HTERT RPE-1 (cell line): ENCODE measurements around the gene PPIP5K1.

Source experiments
- in situ Hi-C: fragments of 300-500 bp; cut with MboI; formaldehyde crosslinking; loops from 4 replicates; pipeline ENCODE4 v1.14.3; 2020; ENCODE audit warnings: low sequenced_read_pairs

Gene PPIP5K1

DNA sequence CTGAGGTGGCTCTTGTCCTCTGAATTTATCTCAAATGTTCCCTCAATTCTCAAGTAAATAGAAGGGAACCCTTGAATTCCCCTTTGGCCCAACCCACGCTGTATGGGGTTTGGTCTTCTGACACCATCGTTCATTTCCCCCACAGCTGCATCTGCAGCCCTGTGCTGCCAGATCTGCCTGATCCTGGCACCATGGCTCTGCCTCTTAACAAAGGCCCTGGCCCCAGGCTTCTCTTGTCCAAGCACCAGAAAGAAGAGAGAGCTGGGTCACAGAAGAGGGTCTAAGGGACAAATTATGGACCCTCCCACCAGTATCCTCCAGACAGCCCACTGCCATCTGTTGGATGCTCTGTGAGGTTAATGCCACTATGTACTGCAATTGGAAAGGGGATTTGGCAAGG, 70.8 kb downstream of the PPIP5K1 start:
- in situ Hi-C loops = no loop called here

DNA sequence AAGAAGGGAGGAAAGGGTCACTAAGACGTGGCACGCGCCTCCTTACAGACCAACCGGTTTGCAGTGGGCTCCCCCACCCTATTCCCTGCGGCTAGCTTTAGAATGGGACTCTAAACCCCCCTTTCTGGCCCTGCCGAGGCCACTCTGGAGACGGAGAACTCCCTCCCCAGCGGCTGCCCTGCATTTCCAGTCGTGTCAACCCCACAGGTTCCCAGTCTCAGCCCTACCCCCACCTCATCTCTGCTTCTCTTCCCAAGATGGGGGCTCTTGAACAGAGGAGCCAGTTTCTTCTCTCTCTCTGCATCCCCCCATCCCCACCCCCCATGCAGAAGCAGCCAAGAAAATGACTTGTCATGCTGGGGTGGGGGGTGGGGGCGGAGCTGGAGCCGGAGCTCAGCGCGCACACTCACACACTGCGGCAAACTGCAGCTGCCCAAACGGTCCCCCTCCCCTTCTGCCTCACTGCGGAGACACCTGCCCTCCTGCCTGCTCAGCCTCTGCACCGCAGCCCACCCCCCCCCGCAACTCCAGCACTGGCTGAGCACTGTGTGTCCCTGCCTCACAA, 71.7 kb downstream of the PPIP5K1 start:
- in situ Hi-C loops = no loop called here

DNA sequence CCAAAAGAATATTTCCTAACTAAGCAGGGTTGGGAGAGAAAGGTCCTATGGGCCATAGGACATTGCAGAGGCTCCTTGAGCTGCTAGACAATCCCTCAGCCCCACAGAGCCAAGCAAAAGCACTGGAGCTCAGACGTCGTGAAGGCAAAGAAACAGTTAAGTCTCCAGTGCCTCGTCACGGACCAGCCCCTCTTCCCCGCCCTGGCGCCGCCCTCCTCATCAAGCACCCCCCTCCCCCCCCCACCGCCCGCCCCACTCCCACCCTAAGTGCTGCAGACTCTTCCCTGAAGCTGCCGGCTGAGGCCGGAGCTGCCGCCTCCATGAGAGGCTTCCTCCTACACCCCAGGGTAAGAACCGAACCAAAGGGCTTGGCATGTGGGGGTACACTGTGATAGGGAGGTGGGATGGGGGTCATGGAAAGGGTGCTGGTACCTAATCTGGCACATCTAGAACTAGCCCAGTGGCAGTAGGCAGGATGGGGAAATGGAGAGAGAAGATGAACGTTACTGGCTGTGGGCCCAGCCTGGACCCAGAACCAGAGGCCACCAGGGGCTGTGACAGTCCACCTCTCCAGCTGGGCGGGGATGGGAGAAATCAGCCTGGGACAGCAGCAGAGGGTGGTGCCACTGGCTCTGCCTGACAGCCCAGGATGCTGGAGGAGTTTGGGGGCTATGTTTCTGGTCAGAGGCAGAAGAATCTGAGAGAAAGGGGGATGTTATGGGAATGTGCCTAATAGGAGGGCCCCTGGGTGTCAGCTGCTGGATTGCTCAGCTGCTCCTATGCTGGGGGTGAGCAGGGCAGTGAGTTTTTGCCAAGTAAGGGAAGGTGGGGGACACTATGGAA, 72.4 kb downstream of the PPIP5K1 start, which contains the start of gene MAP1A:
TSS of gene MAP1A (plus strand) at position 255 of the 843 bp plus-strand sequence. CDS start 3,866 bp downstream, outside the sequence.
- in situ Hi-C loops = no loop called here

DNA sequence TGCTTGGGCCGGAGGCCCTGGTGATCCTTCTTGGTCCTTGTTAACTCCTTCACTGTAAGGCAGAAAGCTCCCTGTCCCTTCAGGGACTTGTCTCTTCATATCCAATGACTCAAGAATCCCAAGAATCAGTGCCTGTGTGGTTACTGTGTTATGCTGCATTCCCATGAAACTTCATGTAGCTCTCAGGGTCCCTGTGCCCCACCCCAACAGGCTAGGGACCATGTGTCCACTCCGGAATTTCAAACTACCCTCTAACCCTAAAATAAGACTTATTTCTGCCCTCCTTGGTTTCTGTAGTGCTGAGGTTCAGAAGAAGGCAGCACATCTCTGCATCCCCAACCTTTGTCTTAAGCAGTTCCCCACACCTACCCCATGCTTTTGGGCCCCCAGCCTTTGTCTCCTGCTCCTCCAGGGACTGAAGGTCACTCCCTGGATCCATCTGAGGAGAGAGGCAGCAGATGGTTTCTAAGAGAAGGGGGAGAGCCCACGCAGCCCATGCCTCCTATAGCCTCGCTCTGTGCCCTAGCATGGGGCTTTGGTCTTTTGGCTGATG, 73.1 kb downstream of the PPIP5K1 start:
- in situ Hi-C loops = no loop called here

DNA sequence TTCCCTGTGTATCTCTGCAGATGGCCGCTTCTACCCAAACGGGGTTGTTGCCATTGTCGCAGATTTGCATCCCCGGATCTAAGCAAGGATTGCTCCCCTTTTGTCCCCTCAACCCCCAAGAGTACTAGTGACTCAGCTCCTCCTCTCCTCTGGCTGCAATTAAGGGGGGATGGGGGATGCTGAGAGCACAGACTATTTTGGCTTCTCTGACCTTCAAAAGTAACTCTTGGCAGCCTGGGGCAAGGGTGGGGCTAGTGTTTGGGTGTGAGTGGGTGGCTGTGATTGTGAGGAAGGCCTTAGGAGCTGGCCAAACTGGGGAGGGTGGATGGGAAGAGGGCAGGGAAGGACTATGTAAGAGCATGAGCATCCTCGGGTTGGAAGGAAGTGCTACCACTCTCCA, 73.8 kb downstream of the PPIP5K1 start:
- in situ Hi-C loops = no loop called here

DNA sequence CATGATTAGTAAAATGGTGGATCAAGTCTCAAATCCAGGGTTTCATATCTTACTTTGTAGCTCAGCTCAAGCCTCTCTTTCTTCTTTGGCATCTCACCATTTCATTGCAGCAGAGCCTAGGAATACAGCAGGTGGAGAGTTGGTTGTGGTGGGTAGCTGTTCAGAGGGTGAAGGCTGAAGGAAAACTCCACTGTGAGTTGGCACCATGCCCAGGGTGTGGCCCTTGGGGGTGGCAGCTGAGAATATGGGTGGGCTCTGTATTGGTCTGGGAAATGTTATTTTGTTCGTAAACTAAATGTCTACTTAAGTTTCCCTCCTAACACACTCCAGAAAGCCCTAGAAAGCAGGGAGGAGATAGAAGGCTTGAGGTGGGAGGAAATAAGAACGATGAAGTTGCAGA, 74.3 kb downstream of the PPIP5K1 start:
- in situ Hi-C loops = no loop called here

DNA sequence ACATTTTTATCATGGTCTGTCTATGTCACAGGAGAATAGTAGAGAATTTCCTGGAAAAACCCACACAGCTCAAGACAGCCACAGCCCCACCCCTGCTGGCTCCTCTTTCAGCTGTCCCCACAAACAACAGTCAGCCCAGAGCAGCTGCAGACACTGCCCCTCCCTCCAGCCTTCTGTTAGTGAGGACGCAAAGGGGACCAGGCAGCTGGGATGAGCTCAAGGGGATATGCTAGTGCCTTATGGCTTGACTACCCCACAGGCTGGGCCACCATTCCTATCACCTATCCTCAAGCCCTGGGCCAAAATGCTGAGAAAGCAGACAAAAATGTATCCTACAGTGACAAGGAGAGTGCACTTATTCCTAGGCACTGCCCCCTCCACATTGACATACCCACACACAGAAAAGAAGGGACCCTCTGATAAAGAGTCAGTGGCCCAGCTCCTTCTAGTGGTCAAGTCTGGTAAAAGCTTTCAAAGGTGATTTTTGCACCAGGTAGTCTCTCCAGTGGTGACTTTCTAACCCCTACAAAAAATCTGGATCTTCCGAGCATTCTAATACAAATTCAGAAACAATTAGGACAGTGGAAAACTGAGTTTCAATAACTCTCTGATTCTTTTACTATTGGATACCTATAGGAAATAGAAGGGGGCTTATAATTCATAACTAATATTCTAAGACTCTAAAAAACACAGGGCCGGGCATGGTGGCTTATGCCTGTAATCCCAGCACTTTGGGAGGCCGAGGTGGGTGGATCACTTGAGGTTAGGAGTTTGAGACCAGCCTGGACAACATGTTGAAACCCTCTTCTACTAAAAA, 75.6 kb downstream of the PPIP5K1 start:
- in situ Hi-C loops = no loop called here

DNA sequence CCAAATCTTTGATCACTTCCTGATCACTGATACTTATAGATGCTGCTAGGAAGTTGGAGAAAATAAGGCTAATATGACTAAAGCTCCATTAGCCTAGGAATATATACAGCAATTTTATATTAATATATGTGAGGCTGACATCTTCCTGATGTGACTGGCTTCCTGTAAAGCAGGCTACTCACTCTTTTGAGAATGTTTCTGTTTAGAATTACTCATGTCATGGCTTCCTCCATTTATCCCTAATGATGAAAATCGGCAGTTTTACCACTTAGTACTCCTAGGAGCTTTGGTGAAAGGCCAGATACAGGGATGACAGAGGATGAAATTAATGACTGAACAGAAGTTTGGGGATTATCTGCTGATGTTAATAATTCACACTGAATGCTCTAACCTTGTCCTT, 76.5 kb downstream of the PPIP5K1 start:
- in situ Hi-C loops = no loop called here

DNA sequence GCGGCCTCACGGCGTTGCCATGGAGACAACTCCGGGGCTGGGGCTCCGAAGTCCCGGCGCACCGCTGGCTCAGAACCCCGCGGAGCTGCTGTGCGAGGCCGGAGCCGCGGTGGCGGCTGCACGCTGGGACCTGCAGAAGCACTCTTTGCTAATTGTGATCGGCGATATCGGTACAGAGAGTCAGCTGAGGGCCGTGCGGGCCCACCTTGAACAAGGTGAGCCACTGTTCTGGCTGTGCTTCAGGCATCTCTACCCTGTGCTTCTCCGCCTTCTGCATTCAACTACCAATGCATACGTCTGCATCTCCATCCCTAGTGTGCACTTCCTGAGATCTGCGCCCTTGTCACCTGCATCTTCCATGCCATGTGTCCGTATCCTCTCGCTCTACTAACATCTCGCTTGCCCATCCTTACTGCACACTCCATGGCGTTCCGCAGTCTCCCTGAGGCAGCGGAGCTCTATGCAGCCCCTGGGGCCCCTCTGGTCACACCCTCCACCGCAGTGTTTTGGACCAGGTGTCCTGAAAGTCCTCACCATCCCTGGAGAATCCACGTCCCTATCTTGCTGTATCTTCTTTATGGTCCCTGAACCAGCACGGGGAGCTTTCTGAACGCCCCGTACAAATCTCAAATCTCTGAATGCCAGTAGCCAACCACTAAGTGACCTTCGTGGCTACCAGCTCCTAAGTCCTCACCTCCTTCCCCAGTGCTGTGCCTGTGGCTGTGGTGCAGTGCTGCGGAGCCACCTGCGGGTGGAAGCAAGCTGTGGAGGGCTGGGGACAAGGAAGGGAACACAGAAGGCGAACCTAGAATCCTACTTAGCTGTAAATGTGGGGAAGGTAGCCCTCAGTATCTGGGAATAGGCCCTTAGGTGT, 78.8 kb downstream of the PPIP5K1 start:
- in situ Hi-C loops = no loop called here

DNA sequence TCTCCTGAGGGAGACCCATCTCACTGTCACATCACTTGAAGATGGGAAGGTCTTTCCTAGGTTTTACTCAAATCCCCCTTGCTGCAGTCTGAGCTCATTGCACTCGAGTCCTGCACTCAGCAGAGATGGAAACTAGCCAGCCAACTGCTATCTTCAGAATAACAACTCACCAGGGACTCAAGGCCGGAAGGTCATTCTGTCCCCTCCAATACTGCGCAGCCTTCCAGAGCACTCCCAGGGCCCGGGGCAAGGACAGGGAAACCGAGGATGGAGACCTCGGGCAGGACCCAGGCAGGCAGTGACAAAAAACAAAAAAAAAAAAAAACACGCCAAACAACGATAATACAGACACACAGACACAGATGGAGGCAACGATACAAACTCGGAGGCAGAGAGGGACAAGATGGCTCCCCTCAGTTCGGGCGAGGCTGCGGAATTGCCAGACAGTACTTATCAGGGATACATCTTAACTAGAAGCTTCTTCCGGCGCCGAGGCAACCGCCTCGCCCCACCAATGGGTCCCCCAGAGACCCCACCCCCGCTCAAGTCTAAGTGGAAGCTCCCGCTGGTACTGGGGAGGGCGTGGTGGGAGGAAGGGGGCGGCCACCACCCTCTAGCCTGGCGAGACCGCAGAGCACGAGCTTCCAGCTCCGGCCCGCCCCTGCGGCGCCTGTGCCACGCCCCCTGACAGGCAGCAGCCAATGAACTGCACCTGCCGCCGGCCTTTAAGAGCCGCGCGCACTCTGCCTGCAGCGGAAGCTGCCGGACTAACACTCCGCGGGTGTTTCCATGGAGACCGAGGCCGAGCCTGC, 79.6 kb downstream of the PPIP5K1 start:
- in situ Hi-C loops = no loop called here

DNA sequence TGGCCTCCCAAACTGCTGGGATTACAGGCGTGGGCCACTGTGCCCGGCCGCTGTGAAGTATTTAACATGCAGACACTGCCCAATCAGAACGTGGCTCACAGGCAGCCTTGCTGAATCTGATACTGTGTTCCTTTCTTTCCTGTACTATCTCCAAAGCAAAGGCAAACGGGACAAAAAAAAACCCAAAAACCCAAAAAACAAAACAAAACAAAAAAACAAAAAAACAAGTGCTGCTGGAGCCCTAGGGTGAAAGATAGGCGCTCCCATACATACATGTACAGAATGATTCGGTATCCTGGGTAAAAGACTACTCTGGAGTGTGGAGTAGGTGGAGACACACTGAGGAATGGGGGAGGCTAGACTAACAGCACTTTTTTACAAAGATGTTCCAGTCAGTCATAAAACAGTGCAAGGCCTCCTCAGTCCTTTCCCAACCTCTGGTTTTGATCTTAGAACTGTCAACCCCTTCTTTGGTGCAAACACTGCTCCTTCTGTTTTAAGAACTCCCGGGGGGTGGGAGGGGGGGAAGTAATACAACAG, 80.3 kb downstream of the PPIP5K1 start:
- in situ Hi-C loops = no loop called here

DNA sequence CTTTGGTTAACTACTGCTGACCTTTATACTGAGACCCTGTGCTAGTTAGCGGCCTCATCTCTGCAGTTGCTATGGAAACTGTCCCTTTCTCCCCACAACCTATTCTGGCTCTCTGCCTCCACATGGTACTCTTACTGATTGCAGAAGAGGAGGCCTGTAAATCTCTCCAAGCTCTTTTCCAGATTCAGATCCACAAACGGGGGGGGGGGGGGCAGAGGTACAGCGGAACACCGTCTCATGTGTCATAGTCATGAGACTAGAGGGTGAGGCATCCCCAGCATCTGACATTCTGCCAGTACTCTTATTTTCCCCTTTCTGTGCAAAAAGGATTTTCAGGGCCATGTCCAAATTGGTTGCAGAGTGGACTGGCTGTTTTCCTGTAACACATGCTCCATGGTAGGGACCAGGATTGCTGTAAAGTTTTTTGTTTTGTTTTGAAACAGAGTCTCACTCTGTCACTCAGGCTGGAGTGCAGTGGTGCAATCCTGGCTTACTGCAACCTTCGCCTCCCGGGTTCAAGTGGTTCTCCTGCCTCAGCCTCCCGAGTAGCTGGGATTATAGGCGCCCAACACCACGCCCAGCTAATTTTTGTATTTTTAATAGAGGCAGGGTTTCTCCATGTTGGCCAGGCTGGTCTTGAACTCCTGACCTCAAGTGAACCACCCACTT, 80.9 kb downstream of the PPIP5K1 start:
- in situ Hi-C loops = no loop called here

DNA sequence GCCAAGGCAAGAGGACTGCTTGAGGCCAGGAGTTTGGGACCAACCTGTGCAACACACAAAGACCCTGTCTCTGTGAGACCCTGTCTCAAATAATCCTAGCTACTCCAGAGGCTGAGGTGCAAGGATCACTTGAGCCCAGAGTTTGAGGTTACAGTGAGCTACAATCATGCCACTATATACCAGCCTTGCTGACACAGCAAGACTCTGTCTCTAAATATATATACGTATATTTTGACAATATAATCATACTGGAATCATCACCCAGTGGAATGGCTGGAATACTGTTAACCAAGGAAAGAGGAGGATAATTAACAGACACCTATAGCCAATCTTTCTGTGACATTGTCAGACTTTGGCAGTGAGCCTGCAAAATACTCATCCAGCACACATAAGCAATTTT, 81.6 kb downstream of the PPIP5K1 start:
- in situ Hi-C loops = no loop called here

DNA sequence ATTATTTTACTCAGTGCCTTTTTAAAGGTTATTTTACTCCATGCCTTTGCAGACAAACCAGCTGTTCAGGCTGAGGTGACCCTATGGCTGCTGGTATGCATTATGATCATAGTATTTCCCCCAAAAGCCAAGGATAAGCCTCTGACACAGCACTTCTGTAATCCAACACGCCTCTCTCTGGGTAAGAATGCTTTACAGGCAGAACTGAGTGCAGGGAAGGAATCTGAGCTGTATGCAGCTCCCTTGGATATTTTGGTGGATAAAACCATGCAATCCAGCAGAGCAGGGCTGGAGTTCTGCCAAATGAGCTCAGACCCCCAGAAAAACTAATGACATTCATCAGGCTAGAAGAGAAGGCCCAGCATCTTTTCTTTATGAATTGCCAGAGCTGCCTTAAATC, 84.3 kb downstream of the PPIP5K1 start:
- in situ Hi-C loops = no loop called here

DNA sequence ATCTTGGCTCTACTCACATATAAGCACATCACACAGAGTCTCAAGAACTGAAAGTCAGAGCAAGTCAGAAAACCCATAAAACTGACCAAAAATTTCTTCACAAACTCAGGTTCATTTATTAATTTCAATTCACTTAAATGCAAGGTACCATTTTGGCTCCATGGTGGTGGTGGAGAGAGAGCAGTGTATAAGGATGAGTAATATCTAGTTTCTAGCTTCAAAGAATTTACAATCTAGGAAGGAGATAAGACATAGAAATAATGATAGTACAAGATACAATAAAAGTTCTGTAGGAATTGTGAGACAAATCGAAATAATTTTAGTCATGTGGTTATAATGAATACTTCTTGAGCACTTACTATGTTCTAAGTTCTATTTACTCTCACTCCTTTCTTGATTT, 90.4 kb downstream of the PPIP5K1 start:
- in situ Hi-C loops = no loop called here

DNA sequence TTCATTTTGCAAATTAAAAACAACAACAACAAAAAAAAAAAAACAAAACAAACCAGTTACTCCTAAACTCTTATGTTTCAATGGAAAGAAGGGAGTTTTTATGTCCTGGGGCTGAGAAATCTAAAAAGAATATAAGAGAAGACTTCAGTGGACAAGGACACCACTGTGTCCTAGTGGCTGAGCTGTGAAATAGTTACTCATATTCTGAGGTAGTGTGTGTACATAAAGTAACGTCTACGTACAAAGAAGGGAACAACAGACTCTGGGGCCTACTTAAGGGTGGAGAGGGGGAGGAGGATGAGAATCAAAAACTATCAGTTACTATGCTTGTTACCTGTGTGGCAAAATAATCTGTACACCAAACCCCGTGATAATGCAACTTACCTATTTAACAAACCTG, 91.0 kb downstream of the PPIP5K1 start:
- in situ Hi-C loops = no loop called here

DNA sequence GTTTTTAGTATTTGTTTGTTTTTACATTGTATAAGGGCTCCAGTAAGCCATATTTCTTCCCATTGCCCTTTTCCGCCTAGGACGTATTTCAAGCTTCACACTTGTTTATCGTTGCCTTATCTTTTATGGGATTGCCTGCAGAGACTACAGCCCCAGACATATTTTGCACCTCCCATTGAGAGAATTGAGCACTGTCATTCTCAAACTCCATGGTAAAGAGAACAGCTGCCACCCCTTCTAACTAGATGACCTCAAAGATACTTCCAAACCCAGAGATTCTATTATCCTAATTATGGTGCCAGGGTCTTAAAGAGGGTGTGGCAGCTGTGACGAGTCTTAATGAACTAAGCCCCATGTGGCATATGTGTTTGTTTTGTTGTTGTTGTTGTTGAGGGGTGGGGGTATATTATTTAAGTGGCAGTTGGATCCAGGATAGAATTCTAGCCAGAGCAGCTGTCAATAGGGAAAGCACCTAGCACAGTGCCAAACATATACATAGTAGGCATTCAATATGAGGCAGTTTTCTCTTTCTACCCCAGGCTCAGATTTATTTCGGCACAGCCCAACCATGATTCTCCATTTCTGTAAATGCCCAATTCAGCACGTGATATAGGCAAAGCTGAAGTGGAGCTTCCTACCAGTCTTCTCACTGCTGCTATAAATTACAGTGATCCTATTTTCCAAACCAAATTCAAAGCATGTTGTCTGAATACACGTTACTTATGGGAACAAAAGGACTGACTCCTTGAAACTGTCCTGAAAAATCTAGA, 96.1 kb downstream of the PPIP5K1 start:
- in situ Hi-C loops = no loop called here
